Measurements from ENCODE around the gene SPEM1.

GRCh38 chr17:7437369-7437863 is 17.3 kb downstream of the SPEM1 start:
- TF ChIP-seq CTCF (IDR thresholded peaks at IDR 0.05), result no peak
- TF ChIP-seq POLR2A (IDR thresholded peaks at IDR 0.05), result no peak
